ENCODE measurements around the gene BEST3. TPM values are rescaled to one million over a fixed set of nuclear protein-coding genes. Genes with fewer than 3 reads are reported as not detected.

Gene BEST3
- total and polyA plus RNA-seq, 2 donors (not counting 1 experiment from before 2014, with no cell fraction given) = not detected

DNA sequence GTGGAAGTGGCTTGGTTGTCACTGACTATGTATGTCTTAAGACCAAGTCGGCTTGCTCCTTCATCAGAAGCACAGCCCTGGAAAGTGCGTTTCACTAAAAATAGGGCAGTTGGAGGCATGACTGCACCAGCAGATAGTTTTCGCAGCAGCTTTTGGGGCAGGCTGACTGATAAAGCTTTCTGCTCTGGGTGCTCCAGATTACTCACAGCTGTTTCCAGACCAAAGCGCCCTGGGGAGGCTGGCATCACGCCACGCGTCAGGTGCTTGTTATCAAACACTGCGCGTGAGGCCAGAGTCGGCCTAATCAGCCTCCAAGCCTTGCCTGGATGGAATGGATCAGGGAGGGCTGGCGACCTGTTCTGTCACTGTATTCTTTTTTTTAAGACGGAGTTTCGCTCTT is 75.1 kb downstream of the BEST3 start:
- Histone ChIP-seq H3K4me1 (ENCODE audit: control insufficient read depth in 2 of 2, insufficient read depth in 2 of 2, low read length in 2 of 2) (no peaks in the 10 kb centered on the region), H3K36me3 (replicated peaks in 1 of 2; ENCODE audit: control extremely low read depth in 1 of 2, control insufficient read depth in 1 of 2, extremely low read depth in 1 of 2, insufficient read depth in 2 of 2, low read length in 1 of 2) (no peaks in the 10 kb centered on the region), H2AFZ (ENCODE audit: insufficient read depth, low read depth, low read length, poor library complexity, severe bottlenecking) (no peak overlapping the region), H3K27ac (ENCODE audit: low read length in 2 of 2) (no peak overlapping the region), H3K9ac (ENCODE audit: low read length) (no peak overlapping the region), H3K27me3 (replicated peaks in 1 of 4; ENCODE audit: control extremely low read depth in 1 of 4, control insufficient read depth in 3 of 4, insufficient read depth in 4 of 4, low read length in 3 of 4) (peaks cover 0 to 4% (median 0%) of the 10 kb centered on the region in 4 experiments), H3K4me3 (ENCODE audit: control extremely low read depth in 1 of 5, extremely low read depth in 1 of 5, insufficient read depth in 1 of 5, low read depth in 2 of 5, low read length in 4 of 5) (no peak overlapping the region), H4K20me1 (ENCODE audit: control insufficient read depth, insufficient read depth, low read length, poor library complexity, severe bottlenecking) (no peaks in the 10 kb centered on the region), H3K4me2 (replicated peaks; ENCODE audit: low read depth, low read length, poor library complexity, severe bottlenecking) (no peak overlapping the region), H3K79me2 (ENCODE audit: control insufficient read depth, insufficient read depth, low read length) (no peaks in the 10 kb centered on the region), H3K9me3 (ENCODE audit: control extremely low read depth in 1 of 3, control insufficient read depth in 2 of 3, insufficient read depth in 1 of 3, low read length in 2 of 3) (no peaks in the 10 kb centered on the region)
- ATAC-seq (ENCODE audit: low read depth) (no peak), DNase-seq (no peak)
- H3K27ac Mint-ChIP-seq = no peak overlapping the region
- intact Hi-C loops (cut with micrococcal nuclease) = no loop called here
- CTCF ChIA-PET = no interaction called here
- peaks cover 17% of the 10 kb centered on the region for H3K27me3 Mint-ChIP-seq
- POLR2A ChIA-PET = interaction anchor here (0.5 kb wide), 1 partner anchor 16 kb away, joined by 3 read pairs; no protein-coding TSS in a partner anchor
- H3K4me1 Mint-ChIP-seq = no peaks in the 10 kb centered on the region
- no peak for TF ChIP-seq EZH2 (IDR thresholded peaks at IDR 0.05; ENCODE audit: borderline replicate concordance, insufficient read depth, low read depth, low read length, poor library complexity, severe bottlenecking)
- TF ChIP-seq, protein P1, sequence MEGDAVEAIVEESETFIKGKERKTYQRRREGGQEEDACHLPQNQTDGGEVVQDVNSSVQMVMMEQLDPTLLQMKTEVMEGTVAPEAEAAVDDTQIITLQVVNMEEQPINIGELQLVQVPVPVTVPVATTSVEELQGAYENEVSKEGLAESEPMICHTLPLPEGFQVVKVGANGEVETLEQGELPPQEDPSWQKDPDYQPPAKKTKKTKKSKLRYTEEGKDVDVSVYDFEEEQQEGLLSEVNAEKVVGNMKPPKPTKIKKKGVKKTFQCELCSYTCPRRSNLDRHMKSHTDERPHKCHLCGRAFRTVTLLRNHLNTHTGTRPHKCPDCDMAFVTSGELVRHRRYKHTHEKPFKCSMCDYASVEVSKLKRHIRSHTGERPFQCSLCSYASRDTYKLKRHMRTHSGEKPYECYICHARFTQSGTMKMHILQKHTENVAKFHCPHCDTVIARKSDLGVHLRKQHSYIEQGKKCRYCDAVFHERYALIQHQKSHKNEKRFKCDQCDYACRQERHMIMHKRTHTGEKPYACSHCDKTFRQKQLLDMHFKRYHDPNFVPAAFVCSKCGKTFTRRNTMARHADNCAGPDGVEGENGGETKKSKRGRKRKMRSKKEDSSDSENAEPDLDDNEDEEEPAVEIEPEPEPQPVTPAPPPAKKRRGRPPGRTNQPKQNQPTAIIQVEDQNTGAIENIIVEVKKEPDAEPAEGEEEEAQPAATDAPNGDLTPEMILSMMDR (IDR thresholded peaks at IDR 0.05) = no peak
- no peak overlapping the region for H3K4me3 Mint-ChIP-seq
- WGBS (ENCODE audit: insufficient coverage) = 96% methylated on average over 13 of the region's 13 CpGs
- H3K9me3 Mint-ChIP-seq (ENCODE audit: insufficient read depth) = no peaks in the 10 kb centered on the region

DNA sequence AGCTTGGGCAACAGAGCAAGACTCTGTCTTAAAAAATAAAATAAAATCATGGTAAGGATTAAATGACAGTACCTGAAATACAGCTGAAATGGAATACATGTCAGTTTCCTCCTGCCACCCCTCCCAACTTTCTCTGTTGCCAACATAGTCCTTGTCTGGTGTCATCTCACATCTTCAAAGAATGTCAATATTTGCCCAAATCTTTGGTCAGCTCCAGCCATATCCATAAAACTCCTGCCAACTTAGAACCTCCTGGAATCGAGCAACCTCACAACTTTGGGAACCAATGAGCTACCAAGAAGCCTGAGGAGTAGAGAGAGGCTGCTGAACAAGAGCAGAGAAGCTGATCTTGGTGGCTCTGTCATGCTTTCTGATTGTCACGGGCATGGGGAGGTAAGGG is 77.6 kb downstream of the BEST3 start:
- Histone ChIP-seq H2AFZ (ENCODE audit: insufficient read depth, low read depth, low read length, poor library complexity, severe bottlenecking) (no peak overlapping the region), H3K27me3 (replicated peaks in 1 of 4; ENCODE audit: control extremely low read depth in 1 of 4, control insufficient read depth in 3 of 4, insufficient read depth in 4 of 4, low read length in 3 of 4) (no peaks in the 10 kb centered on the region), H3K9ac (ENCODE audit: low read length) (no peak overlapping the region), H3K4me2 (replicated peaks; ENCODE audit: low read depth, low read length, poor library complexity, severe bottlenecking) (no peak overlapping the region), H3K4me3 (ENCODE audit: control extremely low read depth in 1 of 5, extremely low read depth in 1 of 5, insufficient read depth in 1 of 5, low read depth in 2 of 5, low read length in 4 of 5) (no peak overlapping the region), H3K79me2 (ENCODE audit: control insufficient read depth, insufficient read depth, low read length) (no peaks in the 10 kb centered on the region), H3K27ac (ENCODE audit: low read length in 2 of 2) (no peak overlapping the region), H4K20me1 (ENCODE audit: control insufficient read depth, insufficient read depth, low read length, poor library complexity, severe bottlenecking) (no peaks in the 10 kb centered on the region), H3K36me3 (replicated peaks in 1 of 2; ENCODE audit: control extremely low read depth in 1 of 2, control insufficient read depth in 1 of 2, extremely low read depth in 1 of 2, insufficient read depth in 2 of 2, low read length in 1 of 2) (no peaks in the 10 kb centered on the region), H3K9me3 (ENCODE audit: control extremely low read depth in 1 of 3, control insufficient read depth in 2 of 3, insufficient read depth in 1 of 3, low read length in 2 of 3) (no peaks in the 10 kb centered on the region), H3K4me1 (ENCODE audit: control insufficient read depth in 2 of 2, insufficient read depth in 2 of 2, low read length in 2 of 2) (no peaks in the 10 kb centered on the region)
- intact Hi-C loops (cut with micrococcal nuclease) = no loop called here
- no peak for DNase-seq
- no peaks in the 10 kb centered on the region for H3K9me3 Mint-ChIP-seq (ENCODE audit: insufficient read depth)
- no peaks in the 10 kb centered on the region for H3K4me1 Mint-ChIP-seq
- ATAC-seq (ENCODE audit: low read depth) = no peak
- no peak for TF ChIP-seq EZH2 (IDR thresholded peaks at IDR 0.05; ENCODE audit: borderline replicate concordance, insufficient read depth, low read depth, low read length, poor library complexity, severe bottlenecking)
- TF ChIP-seq, protein P1 (IDR thresholded peaks at IDR 0.05) = no peak
- ChIA-PET CTCF (interaction anchor here (1.0 kb wide), 1 partner anchor 18 kb away, joined by 3 read pairs; no protein-coding TSS in a partner anchor), POLR2A (no interaction called here)
- H3K27me3 Mint-ChIP-seq = peaks cover 26% of the 10 kb centered on the region
- 100% methylated on average over 1 of the region's 2 CpGs for WGBS (ENCODE audit: insufficient coverage)
- H3K4me3 Mint-ChIP-seq = no peak overlapping the region
- no peak overlapping the region for H3K27ac Mint-ChIP-seq
